Measurements from ENCODE around the gene GPRC5A. TPM values are rescaled to one million over a fixed set of nuclear protein-coding genes. Genes with fewer than 3 reads are reported as not detected.

GPRC5A gene
- total RNA-seq, 2 donors from 2014 or later = 234 to 246 TPM

- Histone ChIP-seq H3K9me3 (no peaks in the 10 kb centered on the region), H3K4me1 (no peaks in the 10 kb centered on the region), H3K36me3 (no peaks in the 10 kb centered on the region), H3K27ac (no peak overlapping the region), H3K9ac (ENCODE audit: low read depth in 2 of 2, low read length in 2 of 2) (no peak overlapping the region), H3K27me3 (no peaks in the 10 kb centered on the region), H3K4me3 (no peak overlapping the region)
- DNase-seq = no peak
- intact Hi-C loops (cut with DNase I) = no loop called here
- TF ChIP-seq CTCF (IDR thresholded peaks at IDR 0.05) = no peak
Measured at GRCh38 chr12:12965836-12966235, 74.5 kb downstream of the GPRC5A start.

Other genes with a start within 250 kb of the GPRC5A start
- under 1 TPM; 0.74 to 0.96 TPM for gene GPR19, start 195.4 kb upstream of the GPRC5A start, total RNA-seq
- gene CDKN1B, start 174.2 kb upstream of the GPRC5A start, total RNA-seq = 10 to 100 TPM; 52.1 to 54.0 TPM
- gene APOLD1, start 105.9 kb upstream of the GPRC5A start, total RNA-seq = 1 to 10 TPM; 2.6 to 5.4 TPM
- gene DDX47, start 78.2 kb upstream of the GPRC5A start, total RNA-seq = 10 to 100 TPM; 36.1 to 45.0 TPM
- gene GPRC5D, start 60.6 kb downstream of the GPRC5A start, total RNA-seq = under 1 TPM in 1 of 2 donors, not detected in 1; 0.27 TPM
- gene HEBP1, start 108.7 kb downstream of the GPRC5A start, total RNA-seq = 10 to 100 TPM; 40.9 to 61.9 TPM
- gene FAM234B, start 152.8 kb downstream of the GPRC5A start, total RNA-seq = 1 to 10 TPM; 1.5 to 2.0 TPM
- not detected for gene GSG1, start 212.1 kb downstream of the GPRC5A start, total RNA-seq

Measured in colonic mucosa (tissue), 4 donors.